ENCODE results near the gene NRTN. TPM values are rescaled to one million over a fixed set of nuclear protein-coding genes. Genes with fewer than 3 reads are reported as not detected.

Gene NRTN
- total and polyA plus RNA-seq, 2 donors (not counting 3 experiments of a cell fraction or from before 2014, with no cell fraction given), result 0.41 TPM; not detected in 1

DNA sequence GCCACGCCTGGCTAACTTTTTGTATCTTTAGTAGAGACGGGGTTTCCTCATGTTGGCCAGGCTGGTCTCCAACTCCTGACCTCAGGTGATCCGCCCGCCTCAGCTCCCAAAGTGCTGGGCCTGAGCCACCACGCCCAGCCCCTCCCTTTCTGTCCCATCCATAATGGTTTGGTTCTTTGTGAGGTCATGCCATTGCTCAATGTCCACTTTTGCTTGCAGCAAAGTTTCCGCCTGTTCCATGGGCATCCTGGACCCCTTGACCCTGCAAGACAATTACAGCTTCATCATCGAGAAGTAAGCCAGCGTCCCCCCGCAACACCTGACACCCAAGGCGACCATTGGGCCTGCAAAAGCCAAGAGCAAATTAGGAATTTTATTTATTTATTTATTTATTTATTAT lies 36.9 kb upstream of the NRTN start:
- no peak overlapping the region for H3K27ac ChIP-seq (ENCODE audit: insufficient read depth, low read depth, low read length)
- no peak for TF ChIP-seq GATA2 (IDR thresholded peaks at IDR 0.05; ENCODE audit: insufficient read depth, insufficient read length, low read depth, low read length)
- no peak for TF ChIP-seq CTCF (IDR thresholded peaks at IDR 0.05; ENCODE audit: extremely low read depth in 1 of 2, insufficient read depth in 1 of 2, low read depth in 1 of 2, low read length in 2 of 2)
- TF ChIP-seq FOS (IDR thresholded peaks at IDR 0.05; ENCODE audit: borderline replicate concordance, insufficient read depth, low read length), result no peak
- no peak for TF ChIP-seq MYC (IDR thresholded peaks at IDR 0.05; ENCODE audit: low read depth, low read length)
- no peak for TF ChIP-seq MAX (IDR thresholded peaks at IDR 0.05; ENCODE audit: insufficient read depth, insufficient read length)
- no peak for TF ChIP-seq JUN (IDR thresholded peaks at IDR 0.05; ENCODE audit: borderline replicate concordance, insufficient read depth, insufficient read length, low read depth)
- TF ChIP-seq EZH2 (IDR thresholded peaks at IDR 0.05; ENCODE audit: borderline replicate concordance, low read depth, low read length, severe bottlenecking), result no peak
- no peak for TF ChIP-seq POLR2A (IDR thresholded peaks at IDR 0.05; ENCODE audit: low read depth, low read length)
- TF ChIP-seq POLR2AphosphoS5 (IDR thresholded peaks at IDR 0.05; ENCODE audit: insufficient read depth, low read depth, low read length), result no peak
- H3K9me1 ChIP-seq (replicated peaks; ENCODE audit: control insufficient read depth, extremely low read depth, insufficient read depth, low read length), result no peaks in the 10 kb centered on the region
- no peak overlapping the region for H2AFZ ChIP-seq (ENCODE audit: low read depth, low read length)
- ChIA-PET CTCF (no interaction called here), POLR2A (no interaction called here)
- BruUV-seq (replicated peaks), result no TSS peak
- no peak overlapping the region for H3K4me3 ChIP-seq (replicated peaks in 1 of 3; ENCODE audit: insufficient read depth in 1 of 3, low read depth in 1 of 3, low read length in 3 of 3)
- no peak for FAIRE-seq
- H3K4me2 ChIP-seq (ENCODE audit: insufficient read depth, low read length), result no peak overlapping the region
- H4K20me1 ChIP-seq (replicated peaks; ENCODE audit: control insufficient read depth, extremely low read depth, insufficient read depth, low read length), result no peaks in the 10 kb centered on the region
- DNase-seq (ENCODE audit: low read depth, low spot score), result no peak
- dilution Hi-C loops (cut with MboI; ENCODE audit: extremely low pct_ligation_motif_present, low sequenced_read_pairs), result no loop called here
- no peaks in the 10 kb centered on the region for H3K9me3 ChIP-seq (replicated peaks; ENCODE audit: control insufficient read depth, insufficient read depth, low read length)
- H3K4me1 ChIP-seq (ENCODE audit: control insufficient read depth, extremely low read depth, insufficient read depth, low read length), result no peaks in the 10 kb centered on the region
- H3K79me2 ChIP-seq (ENCODE audit: control insufficient read depth, insufficient read depth, low read length), result no peaks in the 10 kb centered on the region
- no peaks in the 10 kb centered on the region for H3K27me3 ChIP-seq (ENCODE audit: control insufficient read depth in 2 of 2, insufficient read depth in 2 of 2, low read length in 2 of 2)
- H3K9ac ChIP-seq (replicated peaks; ENCODE audit: extremely low read depth, insufficient read depth, low read length), result no peak overlapping the region
- H3K36me3 ChIP-seq (ENCODE audit: control insufficient read depth in 2 of 2, extremely low read depth in 1 of 2, insufficient read depth in 2 of 2, low read length in 2 of 2), result no peaks in the 10 kb centered on the region
- intact Hi-C loops (cut with micrococcal nuclease), result no loop called here

All from endothelial cell of umbilical vein (primary cell).